Measurements from ENCODE around the gene FHAD1. TPM values are rescaled to one million over a fixed set of nuclear protein-coding genes. Genes with fewer than 3 reads are reported as not detected.

The FHAD1 gene
- total RNA-seq, 1 experiment from 2014 or later: 3.5 TPM

DNA sequence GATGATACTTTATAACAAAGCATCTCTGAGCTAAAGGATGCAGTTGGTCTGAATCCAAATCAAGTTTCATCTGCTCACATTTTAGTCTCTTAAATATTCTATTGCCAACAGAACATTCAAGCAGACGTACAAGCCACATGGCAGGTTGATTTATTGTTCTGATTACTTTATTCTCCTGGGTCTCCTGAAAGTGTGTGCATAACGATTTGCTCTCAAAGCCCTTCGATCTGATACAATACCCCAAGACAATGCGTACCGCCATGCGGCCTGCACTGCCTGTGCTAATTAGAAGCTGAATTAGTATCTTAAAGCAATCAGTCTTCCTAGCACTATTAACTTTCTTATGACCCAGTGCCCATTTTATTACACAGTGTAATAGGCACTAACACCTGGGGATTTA lies 56.9 kb downstream of the FHAD1 start:
- POLR2A ChIA-PET: no interaction called here
- H3K4me3 ChIP-seq (replicated peaks in 1 of 2; ENCODE audit: low read depth in 1 of 2, low read length in 2 of 2): no peak overlapping the region
- no peak overlapping the region for H3K4me2 ChIP-seq (ENCODE audit: low read length)
- intact Hi-C loops (cut with micrococcal nuclease): loop anchor here (1.0 to 10.0 kb wide), 4 partner anchors 176 to 739 kb away; no protein-coding TSS in a partner anchor
- no peaks in the 10 kb centered on the region for H3K9me2 ChIP-seq (ENCODE audit: insufficient read depth)
- no peak overlapping the region for H3K9ac ChIP-seq (ENCODE audit: low read length)
- H3K27ac ChIP-seq (ENCODE audit: low read depth, low read length): no peak overlapping the region
- H3K9me3 ChIP-seq (ENCODE audit: control insufficient read depth in 1 of 2, insufficient read depth in 1 of 2, low read depth in 1 of 2, low read length in 2 of 2): no peaks in the 10 kb centered on the region
- H3K27me3 ChIP-seq (ENCODE audit: insufficient read depth, low read length): no peaks in the 10 kb centered on the region
- H2AFZ ChIP-seq (ENCODE audit: low read depth, low read length, poor library complexity, severe bottlenecking): no peak overlapping the region
- DNase-seq (ENCODE audit: low read depth, low spot score): no peak
- CTCF ChIA-PET: interaction anchor here (0.7 to 2.9 kb wide), 5 partner anchors 19 to 193 kb away, joined by 3 to 19 read pairs (median 4); no protein-coding TSS in a partner anchor
- no TSS peak for BruUV-seq (replicated peaks)
- TF ChIP-seq SRF (IDR thresholded peaks at IDR 0.05; ENCODE audit: low read depth) (no peak), JUND (IDR thresholded peaks at IDR 0.05) (no peak)
- no peaks in the 10 kb centered on the region for H4K20me1 ChIP-seq (ENCODE audit: insufficient read depth)
- RAD21 ChIA-PET (ENCODE audit: low non-redundant PET in 1 of 2, low total read pairs in 2 of 2, uncharacterized antibody in 2 of 2, unreplicated experiment in 2 of 2): interaction anchor here in 1 of 2 experiments (0.5 to 1.5 kb wide), 2 partner anchors 175 to 185 kb away, joined by 4 to 7 read pairs; no protein-coding TSS in a partner anchor
- no peaks in the 10 kb centered on the region for H3K79me2 ChIP-seq (ENCODE audit: insufficient read depth, low read length)
- no peaks in the 10 kb centered on the region for H3K36me3 ChIP-seq (ENCODE audit: control insufficient read depth in 1 of 2, insufficient read depth in 2 of 2, low read length in 2 of 2)
- no peak for ATAC-seq
- peaks cover 0 to 6% of the 10 kb centered on the region in 2 experiments; a peak in 2 of 4 replicates for H3K4me1 ChIP-seq (ENCODE audit: control insufficient read depth in 1 of 2, insufficient read depth in 2 of 2, low read length in 2 of 2)

DNA sequence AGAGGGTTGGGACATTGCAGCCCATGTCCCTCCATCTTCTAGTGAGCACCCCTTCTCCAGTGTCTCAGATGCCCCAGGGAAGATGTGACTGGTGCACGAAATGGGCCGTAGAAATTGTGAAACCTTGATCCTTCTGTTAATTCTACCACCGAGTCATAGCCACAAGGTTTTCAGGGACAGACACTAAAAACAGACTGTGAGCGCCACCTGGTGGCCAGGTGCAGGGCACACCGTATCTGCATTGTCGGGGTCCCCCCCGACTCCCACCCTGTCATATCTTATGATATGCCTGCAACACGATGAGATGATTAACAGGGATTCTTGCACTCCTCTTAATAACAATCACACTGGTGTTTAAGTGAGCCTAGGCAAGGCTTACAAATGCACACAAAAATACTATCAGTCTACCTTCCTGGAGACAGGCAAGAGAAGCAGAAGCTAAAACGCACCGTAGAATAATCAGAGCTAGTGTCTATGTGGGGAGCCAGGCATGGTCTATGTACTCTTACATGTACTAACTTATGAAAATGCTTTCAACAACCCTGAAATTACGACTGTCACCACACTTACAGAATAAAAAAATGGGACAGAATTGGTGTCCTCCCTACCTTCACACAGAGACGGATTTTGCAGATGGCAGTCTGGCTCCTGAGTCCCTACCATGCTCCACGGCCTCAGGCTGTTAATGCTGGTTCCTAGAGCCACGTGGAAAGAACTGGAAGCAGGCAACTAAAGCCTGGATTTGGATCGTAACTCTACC lies 57.9 kb downstream of the FHAD1 start:
- RAD21 ChIA-PET (ENCODE audit: low non-redundant PET in 1 of 2, low total read pairs in 2 of 2, uncharacterized antibody in 2 of 2, unreplicated experiment in 2 of 2): interaction anchor here (0.5 to 1.5 kb wide), 3 partner anchors 176 to 186 kb away, joined by 3 to 7 read pairs (median 4); no protein-coding TSS in a partner anchor
- DNase-seq (ENCODE audit: low read depth, low spot score): peak; percentile 26
- no peak overlapping the region for H3K9ac ChIP-seq (ENCODE audit: low read length)
- peak overlapping the region; percentile 42 for H3K4me2 ChIP-seq (ENCODE audit: low read length)
- H3K27me3 ChIP-seq (ENCODE audit: insufficient read depth, low read length): no peaks in the 10 kb centered on the region
- no peak overlapping the region for H2AFZ ChIP-seq (ENCODE audit: low read depth, low read length, poor library complexity, severe bottlenecking)
- CTCF ChIA-PET: interaction anchor here (0.6 to 2.9 kb wide), 7 partner anchors 18 to 574 kb away, joined by 3 to 19 read pairs (median 3); no protein-coding TSS in a partner anchor
- H4K20me1 ChIP-seq (ENCODE audit: insufficient read depth): no peaks in the 10 kb centered on the region
- intact Hi-C loops (cut with micrococcal nuclease): loop anchor here (1.0 to 10.0 kb wide), 4 partner anchors 177 to 740 kb away; no protein-coding TSS in a partner anchor
- peak; percentile 95 for ATAC-seq
- H3K9me2 ChIP-seq (ENCODE audit: insufficient read depth): no peaks in the 10 kb centered on the region
- no peaks in the 10 kb centered on the region for H3K9me3 ChIP-seq (ENCODE audit: control insufficient read depth in 1 of 2, insufficient read depth in 1 of 2, low read depth in 1 of 2, low read length in 2 of 2)
- BruUV-seq (replicated peaks): no TSS peak
- no peak overlapping the region for H3K4me3 ChIP-seq (replicated peaks in 1 of 2; ENCODE audit: low read depth in 1 of 2, low read length in 2 of 2)
- no peaks in the 10 kb centered on the region for H3K36me3 ChIP-seq (ENCODE audit: control insufficient read depth in 1 of 2, insufficient read depth in 2 of 2, low read length in 2 of 2)
- no peaks in the 10 kb centered on the region for H3K79me2 ChIP-seq (ENCODE audit: insufficient read depth, low read length)
- H3K27ac ChIP-seq (ENCODE audit: low read depth, low read length): no peak overlapping the region
- POLR2A ChIA-PET: no interaction called here
- H3K4me1 ChIP-seq (ENCODE audit: control insufficient read depth in 1 of 2, insufficient read depth in 2 of 2, low read length in 2 of 2): peaks cover 0 to 6% of the 10 kb centered on the region in 2 experiments; a peak in 2 of 4 replicates
- TF ChIP-seq, protein P1, sequence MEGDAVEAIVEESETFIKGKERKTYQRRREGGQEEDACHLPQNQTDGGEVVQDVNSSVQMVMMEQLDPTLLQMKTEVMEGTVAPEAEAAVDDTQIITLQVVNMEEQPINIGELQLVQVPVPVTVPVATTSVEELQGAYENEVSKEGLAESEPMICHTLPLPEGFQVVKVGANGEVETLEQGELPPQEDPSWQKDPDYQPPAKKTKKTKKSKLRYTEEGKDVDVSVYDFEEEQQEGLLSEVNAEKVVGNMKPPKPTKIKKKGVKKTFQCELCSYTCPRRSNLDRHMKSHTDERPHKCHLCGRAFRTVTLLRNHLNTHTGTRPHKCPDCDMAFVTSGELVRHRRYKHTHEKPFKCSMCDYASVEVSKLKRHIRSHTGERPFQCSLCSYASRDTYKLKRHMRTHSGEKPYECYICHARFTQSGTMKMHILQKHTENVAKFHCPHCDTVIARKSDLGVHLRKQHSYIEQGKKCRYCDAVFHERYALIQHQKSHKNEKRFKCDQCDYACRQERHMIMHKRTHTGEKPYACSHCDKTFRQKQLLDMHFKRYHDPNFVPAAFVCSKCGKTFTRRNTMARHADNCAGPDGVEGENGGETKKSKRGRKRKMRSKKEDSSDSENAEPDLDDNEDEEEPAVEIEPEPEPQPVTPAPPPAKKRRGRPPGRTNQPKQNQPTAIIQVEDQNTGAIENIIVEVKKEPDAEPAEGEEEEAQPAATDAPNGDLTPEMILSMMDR (IDR thresholded peaks at IDR 0.05 in 2 of 3, conservative IDR thresholded peaks at IDR 0.05 in 1 of 3; ENCODE audit: borderline replicate concordance in 1 of 3, insufficient read depth in 1 of 3, low read depth in 2 of 3, low read length in 2 of 3): peak; percentile 70 to 100 (median 86)
- TF ChIP-seq RAD21 (IDR thresholded peaks at IDR 0.05; ENCODE audit: low read depth): peak; percentile 90
- no peak for TF ChIP-seq ZFX (IDR thresholded peaks at IDR 0.05)

Measured in HCT116 (cell line).